ENCODE results near the gene SLF2. TPM values are rescaled to one million over a fixed set of nuclear protein-coding genes. Genes with fewer than 3 reads are reported as not detected.

SLF2 gene
- polyA plus RNA-seq, 2 donors = 5.1 to 9.4 TPM

DNA sequence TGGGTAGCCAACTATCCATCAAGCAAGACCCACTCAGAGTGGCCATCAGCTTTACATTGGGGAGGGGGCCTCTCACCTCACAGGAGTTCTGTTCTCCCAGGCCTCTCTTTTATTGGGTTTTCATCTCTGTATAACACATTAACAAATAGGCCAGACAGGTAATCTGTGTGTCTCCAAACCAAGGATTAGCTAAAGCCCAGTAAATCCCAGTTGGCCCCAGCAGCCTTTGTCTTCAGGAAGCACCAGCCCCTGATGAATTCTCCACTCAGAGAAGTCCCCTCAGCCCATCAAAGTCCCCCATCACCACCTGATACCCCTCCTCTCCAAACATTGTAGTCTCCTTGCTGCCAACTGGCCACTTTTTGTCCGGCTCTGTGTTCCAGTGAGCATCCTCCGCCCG is 16.9 kb upstream of the SLF2 start:
- H3K9me3 ChIP-seq (ENCODE audit: control insufficient read depth in 2 of 2, insufficient read depth in 1 of 2, low read depth in 1 of 2, low read length in 1 of 2) = no peaks in the 10 kb centered on the region
- 96% methylated on average over 3 of the region's 3 CpGs for WGBS, 2 donors
- no peak overlapping the region for H3K27ac ChIP-seq (ENCODE audit: low read depth in 2 of 2, low read length in 1 of 2)
- no peaks in the 10 kb centered on the region for H3K36me3 ChIP-seq (ENCODE audit: control insufficient read depth in 2 of 2, insufficient read depth in 2 of 2, low read length in 1 of 2)
- H3K27me3 ChIP-seq (ENCODE audit: control insufficient read depth in 1 of 2, insufficient read depth in 2 of 2, low read length in 2 of 2) = no peaks in the 10 kb centered on the region
- no peak overlapping the region for H3K4me3 ChIP-seq (ENCODE audit: low read depth in 1 of 2, low read length in 2 of 2)
- no peaks in the 10 kb centered on the region for H3K4me1 ChIP-seq (ENCODE audit: control insufficient read depth in 2 of 2, insufficient read depth in 2 of 2, low read length in 1 of 2)

DNA sequence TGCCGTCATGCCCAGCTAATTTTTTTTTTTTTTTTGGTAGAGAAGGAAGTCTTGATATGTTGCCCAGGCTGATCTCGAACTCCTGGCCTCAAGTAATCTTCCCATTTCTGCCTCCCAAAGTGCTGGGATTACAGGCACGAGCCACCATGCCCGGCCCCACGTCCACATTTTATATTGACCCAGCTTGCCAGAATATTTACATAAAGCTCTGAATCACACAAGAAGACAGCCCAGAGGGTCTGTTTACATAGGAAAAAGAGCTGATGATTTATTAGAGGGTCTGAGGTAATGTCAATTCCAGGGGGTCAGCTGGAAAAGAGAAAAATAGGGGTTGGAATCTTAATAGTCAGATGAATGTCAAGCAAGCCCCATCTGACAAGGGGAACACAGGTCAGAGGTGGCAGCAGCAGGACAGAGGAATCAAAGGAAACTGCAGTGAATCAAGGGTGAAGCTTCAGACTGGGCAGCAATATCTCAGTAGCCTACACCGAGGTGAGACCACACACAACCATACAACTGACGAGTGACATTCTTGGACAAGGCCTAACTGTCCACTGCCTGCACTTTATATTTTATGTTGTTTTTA is 15.8 kb upstream of the SLF2 start:
- no peaks in the 10 kb centered on the region for H3K4me1 ChIP-seq (ENCODE audit: control insufficient read depth in 2 of 2, insufficient read depth in 2 of 2, low read length in 1 of 2)
- WGBS, 2 donors = 62 to 66% methylated on average over 7 of the region's 7 CpGs
- no peaks in the 10 kb centered on the region for H3K9me3 ChIP-seq (ENCODE audit: control insufficient read depth in 2 of 2, insufficient read depth in 1 of 2, low read depth in 1 of 2, low read length in 1 of 2)
- no peak overlapping the region for H3K4me3 ChIP-seq (ENCODE audit: low read depth in 1 of 2, low read length in 2 of 2)
- no peaks in the 10 kb centered on the region for H3K36me3 ChIP-seq (ENCODE audit: control insufficient read depth in 2 of 2, insufficient read depth in 2 of 2, low read length in 1 of 2)
- no peak overlapping the region for H3K27ac ChIP-seq (ENCODE audit: low read depth in 2 of 2, low read length in 1 of 2)
- peaks cover 0 to 3% of the 10 kb centered on the region in 2 donors for H3K27me3 ChIP-seq (ENCODE audit: control insufficient read depth in 1 of 2, insufficient read depth in 2 of 2, low read length in 2 of 2)

DNA sequence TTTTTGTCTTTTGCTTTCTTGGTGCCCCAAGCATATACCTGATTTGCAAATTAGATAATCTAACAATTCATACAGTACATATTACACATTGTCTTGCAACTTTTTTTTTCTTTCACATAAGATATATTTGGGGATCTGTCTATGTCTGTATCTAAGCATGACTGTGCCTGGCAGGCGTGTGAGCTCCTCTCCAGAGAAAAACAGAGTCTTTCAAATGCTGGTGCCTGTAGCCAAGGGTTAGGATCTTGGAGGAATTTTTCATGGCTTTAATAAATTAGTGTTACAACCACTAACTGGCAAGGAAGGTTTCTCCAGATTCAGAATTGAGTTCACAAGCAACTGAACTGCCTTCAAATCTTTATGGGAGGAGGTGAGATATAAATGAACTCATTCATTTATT is 14.8 kb upstream of the SLF2 start:
- 3 to 51% methylated on average over 1 of the region's 1 CpG for WGBS, 2 donors
- H3K27me3 ChIP-seq (ENCODE audit: control insufficient read depth in 1 of 2, insufficient read depth in 2 of 2, low read length in 2 of 2) = peaks cover 0 to 3% of the 10 kb centered on the region in 2 donors
- H3K4me1 ChIP-seq (ENCODE audit: control insufficient read depth in 2 of 2, insufficient read depth in 2 of 2, low read length in 1 of 2) = no peaks in the 10 kb centered on the region
- H3K27ac ChIP-seq (ENCODE audit: low read depth in 2 of 2, low read length in 1 of 2) = no peak overlapping the region
- H3K36me3 ChIP-seq (ENCODE audit: control insufficient read depth in 2 of 2, insufficient read depth in 2 of 2, low read length in 1 of 2) = no peaks in the 10 kb centered on the region
- no peak overlapping the region for H3K4me3 ChIP-seq (ENCODE audit: low read depth in 1 of 2, low read length in 2 of 2)
- H3K9me3 ChIP-seq (ENCODE audit: control insufficient read depth in 2 of 2, insufficient read depth in 1 of 2, low read depth in 1 of 2, low read length in 1 of 2) = no peaks in the 10 kb centered on the region

DNA sequence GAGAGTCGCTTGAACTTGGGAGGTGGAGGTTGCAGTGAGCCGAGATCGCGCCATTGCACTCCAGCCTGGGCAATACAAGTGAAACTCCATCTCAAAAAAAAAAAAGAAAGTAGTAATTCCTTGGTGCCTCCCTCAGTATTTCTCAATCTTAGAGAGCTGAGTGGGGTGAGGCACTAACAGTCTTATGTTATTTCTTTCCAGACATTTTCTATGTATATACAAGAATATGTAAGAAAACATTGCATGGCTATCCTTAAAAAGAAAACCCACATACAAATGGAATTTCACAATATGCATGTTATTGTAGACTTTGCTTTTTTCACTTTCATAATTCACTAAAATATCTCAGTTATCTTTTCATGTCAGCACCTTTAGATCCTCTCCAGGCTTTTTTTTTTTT is 13.6 kb upstream of the SLF2 start:
- peaks cover 0 to 3% of the 10 kb centered on the region in 2 donors for H3K27me3 ChIP-seq (ENCODE audit: control insufficient read depth in 1 of 2, insufficient read depth in 2 of 2, low read length in 2 of 2)
- no peak overlapping the region for H3K4me3 ChIP-seq (ENCODE audit: low read depth in 1 of 2, low read length in 2 of 2)
- no peaks in the 10 kb centered on the region for H3K4me1 ChIP-seq (ENCODE audit: control insufficient read depth in 2 of 2, insufficient read depth in 2 of 2, low read length in 1 of 2)
- no peak overlapping the region for H3K27ac ChIP-seq (ENCODE audit: low read depth in 2 of 2, low read length in 1 of 2)
- no peaks in the 10 kb centered on the region for H3K9me3 ChIP-seq (ENCODE audit: control insufficient read depth in 2 of 2, insufficient read depth in 1 of 2, low read depth in 1 of 2, low read length in 1 of 2)
- 73 to 94% methylated on average over 4 of the region's 4 CpGs for WGBS, 2 donors
- H3K36me3 ChIP-seq (ENCODE audit: control insufficient read depth in 2 of 2, insufficient read depth in 2 of 2, low read length in 1 of 2) = no peaks in the 10 kb centered on the region

DNA sequence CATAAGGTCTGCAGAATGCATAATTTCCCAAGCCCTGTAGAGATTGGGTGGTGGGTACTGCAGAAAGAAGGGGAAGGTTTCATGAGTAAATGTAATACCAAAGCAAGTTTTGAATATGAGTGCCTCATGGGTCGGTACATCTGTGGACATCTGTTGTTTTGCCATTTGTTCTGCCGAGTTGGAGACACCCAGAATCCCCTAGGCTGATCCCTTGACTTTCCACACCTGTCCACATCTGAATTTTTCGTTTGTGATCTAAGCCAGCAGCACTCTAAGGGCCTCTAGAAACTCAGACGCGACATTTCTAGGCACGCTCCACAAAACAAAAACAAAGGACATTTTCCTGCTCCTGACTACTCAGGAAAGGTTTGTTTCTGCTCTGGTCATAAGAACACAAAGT is 11.7 kb upstream of the SLF2 start:
- Histone ChIP-seq H3K4me3 (ENCODE audit: low read depth in 1 of 2, low read length in 2 of 2) (no peak overlapping the region), H3K4me1 (ENCODE audit: control insufficient read depth in 2 of 2, insufficient read depth in 2 of 2, low read length in 1 of 2) (no peaks in the 10 kb centered on the region), H3K9me3 (ENCODE audit: control insufficient read depth in 2 of 2, insufficient read depth in 1 of 2, low read depth in 1 of 2, low read length in 1 of 2) (no peaks in the 10 kb centered on the region), H3K27me3 (ENCODE audit: control insufficient read depth in 1 of 2, insufficient read depth in 2 of 2, low read length in 2 of 2) (peaks cover 0 to 3% of the 10 kb centered on the region in 2 donors), H3K27ac (ENCODE audit: low read depth in 2 of 2, low read length in 1 of 2) (no peak overlapping the region), H3K36me3 (ENCODE audit: control insufficient read depth in 2 of 2, insufficient read depth in 2 of 2, low read length in 1 of 2) (no peaks in the 10 kb centered on the region)
- WGBS, 2 donors = 66 to 74% methylated on average over 6 of the region's 6 CpGs

DNA sequence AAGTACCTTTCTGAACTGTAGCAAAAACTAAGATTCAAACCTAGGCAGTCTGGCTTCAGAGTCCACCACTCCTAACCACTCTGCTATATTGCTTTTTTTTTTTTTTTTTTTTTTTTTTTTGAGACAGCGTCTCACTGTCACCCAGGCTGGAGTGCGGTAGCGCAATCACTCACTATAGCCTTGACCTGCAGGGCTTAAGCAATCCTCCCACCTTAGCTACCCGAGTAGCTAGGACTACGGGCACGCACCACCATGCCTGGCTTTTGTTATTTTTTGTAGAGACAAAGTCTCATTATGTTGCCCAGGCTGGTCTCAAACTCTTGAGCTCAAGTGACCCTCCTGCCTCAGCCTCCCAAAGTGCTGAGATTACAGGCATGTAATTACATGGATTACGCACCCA is 10.1 kb upstream of the SLF2 start:
- no peak overlapping the region for H3K27ac ChIP-seq (ENCODE audit: low read depth in 2 of 2, low read length in 1 of 2)
- no peaks in the 10 kb centered on the region for H3K4me1 ChIP-seq (ENCODE audit: control insufficient read depth in 2 of 2, insufficient read depth in 2 of 2, low read length in 1 of 2)
- no peak overlapping the region for H3K4me3 ChIP-seq (ENCODE audit: low read depth in 1 of 2, low read length in 2 of 2)
- no peaks in the 10 kb centered on the region for H3K9me3 ChIP-seq (ENCODE audit: control insufficient read depth in 2 of 2, insufficient read depth in 1 of 2, low read depth in 1 of 2, low read length in 1 of 2)
- no peaks in the 10 kb centered on the region for H3K36me3 ChIP-seq (ENCODE audit: control insufficient read depth in 2 of 2, insufficient read depth in 2 of 2, low read length in 1 of 2)
- H3K27me3 ChIP-seq (ENCODE audit: control insufficient read depth in 1 of 2, insufficient read depth in 2 of 2, low read length in 2 of 2) = peaks cover 0 to 3% of the 10 kb centered on the region in 2 donors
- WGBS, 2 donors = 86 to 87% methylated on average over 7 of the region's 7 CpGs

DNA sequence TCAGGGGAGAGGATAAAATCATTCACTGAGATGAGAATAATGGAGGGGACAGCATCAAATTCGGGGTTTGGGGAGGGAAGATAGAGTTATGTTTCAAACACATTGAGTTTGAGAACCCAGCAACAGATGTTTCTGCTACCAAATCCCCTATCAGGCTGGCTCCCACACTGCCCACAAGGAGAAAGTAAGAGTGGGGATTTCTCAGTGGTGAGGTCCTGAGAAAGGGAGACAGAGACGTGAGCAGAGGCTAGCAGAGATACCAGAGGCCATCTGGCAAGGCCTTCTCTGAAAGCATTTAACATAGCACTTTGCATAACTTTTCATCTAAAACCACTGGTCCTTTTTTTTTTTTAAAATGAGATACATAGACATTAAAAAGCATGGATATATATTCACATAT is 7.8 kb upstream of the SLF2 start:
- Histone ChIP-seq H3K4me1 (ENCODE audit: control insufficient read depth in 2 of 2, insufficient read depth in 2 of 2, low read length in 1 of 2) (no peaks in the 10 kb centered on the region), H3K9me3 (ENCODE audit: control insufficient read depth in 2 of 2, insufficient read depth in 1 of 2, low read depth in 1 of 2, low read length in 1 of 2) (no peaks in the 10 kb centered on the region), H3K27me3 (ENCODE audit: control insufficient read depth in 1 of 2, insufficient read depth in 2 of 2, low read length in 2 of 2) (peaks cover 0 to 3% of the 10 kb centered on the region in 2 donors), H3K4me3 (ENCODE audit: low read depth in 1 of 2, low read length in 2 of 2) (no peak overlapping the region), H3K27ac (ENCODE audit: low read depth in 2 of 2, low read length in 1 of 2) (no peak overlapping the region), H3K36me3 (ENCODE audit: control insufficient read depth in 2 of 2, insufficient read depth in 2 of 2, low read length in 1 of 2) (no peaks in the 10 kb centered on the region)
- 70 to 75% methylated on average over 2 of the region's 2 CpGs for WGBS, 2 donors

DNA sequence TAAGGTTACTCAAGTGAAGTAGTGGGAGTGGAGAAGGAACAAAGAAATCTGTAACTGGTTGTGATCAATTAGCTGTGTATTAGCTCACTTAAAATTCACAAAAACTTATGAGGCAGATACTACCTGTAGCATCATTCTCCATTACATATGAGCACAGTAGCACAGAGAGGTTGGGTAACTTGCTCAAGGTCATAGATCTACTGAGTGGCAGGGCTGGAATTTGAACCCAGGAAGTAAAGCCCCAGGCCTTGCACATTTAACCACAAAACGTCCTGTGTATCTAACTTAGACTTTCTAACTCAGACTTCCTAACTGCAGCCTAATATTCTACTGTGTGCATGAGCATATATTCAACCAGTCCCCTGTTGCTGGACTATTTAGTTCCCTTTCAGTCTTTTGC is 5.6 kb upstream of the SLF2 start:
- 39 to 43% methylated on average over 1 of the region's 1 CpG for WGBS, 2 donors
- H3K4me1 ChIP-seq (ENCODE audit: control insufficient read depth in 2 of 2, insufficient read depth in 2 of 2, low read length in 1 of 2) = no peaks in the 10 kb centered on the region
- no peaks in the 10 kb centered on the region for H3K9me3 ChIP-seq (ENCODE audit: control insufficient read depth in 2 of 2, insufficient read depth in 1 of 2, low read depth in 1 of 2, low read length in 1 of 2)
- H3K4me3 ChIP-seq (ENCODE audit: low read depth in 1 of 2, low read length in 2 of 2) = no peak overlapping the region
- H3K27ac ChIP-seq (ENCODE audit: low read depth in 2 of 2, low read length in 1 of 2) = no peak overlapping the region
- no peaks in the 10 kb centered on the region for H3K36me3 ChIP-seq (ENCODE audit: control insufficient read depth in 2 of 2, insufficient read depth in 2 of 2, low read length in 1 of 2)
- no peaks in the 10 kb centered on the region for H3K27me3 ChIP-seq (ENCODE audit: control insufficient read depth in 1 of 2, insufficient read depth in 2 of 2, low read length in 2 of 2)

DNA sequence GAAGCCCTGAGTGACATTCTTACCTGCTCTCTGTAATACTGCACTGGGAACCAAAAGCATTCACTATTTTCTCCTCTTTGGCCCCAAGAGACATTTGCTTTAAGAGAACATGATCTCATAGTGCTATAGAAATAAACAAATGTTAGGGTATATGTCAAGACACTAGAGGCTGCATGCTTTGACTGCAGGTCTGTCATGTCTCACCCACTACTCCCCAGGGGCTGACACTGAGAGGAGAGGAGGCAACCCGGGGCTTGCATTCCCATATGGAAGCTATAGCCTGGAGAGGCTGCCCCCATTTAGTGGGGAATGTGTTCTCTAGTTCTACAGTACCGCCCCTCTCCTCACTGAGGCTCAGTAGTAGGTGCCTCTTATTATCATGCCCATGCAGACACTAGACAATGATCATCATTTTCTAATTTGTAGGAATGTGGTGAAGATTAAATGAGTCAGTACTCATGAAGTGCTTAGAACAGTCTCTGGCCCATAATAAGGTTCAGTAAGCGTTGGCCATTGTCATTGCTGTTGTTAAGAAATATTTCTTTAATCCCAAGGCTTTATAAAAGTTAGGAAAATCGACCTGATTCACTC is 4.9 kb upstream of the SLF2 start:
- no peaks in the 10 kb centered on the region for H3K4me1 ChIP-seq (ENCODE audit: control insufficient read depth in 2 of 2, insufficient read depth in 2 of 2, low read length in 1 of 2)
- no peaks in the 10 kb centered on the region for H3K9me3 ChIP-seq (ENCODE audit: control insufficient read depth in 2 of 2, insufficient read depth in 1 of 2, low read depth in 1 of 2, low read length in 1 of 2)
- WGBS, 2 donors = 71 to 75% methylated on average over 4 of the region's 4 CpGs
- H3K36me3 ChIP-seq (ENCODE audit: control insufficient read depth in 2 of 2, insufficient read depth in 2 of 2, low read length in 1 of 2) = no peaks in the 10 kb centered on the region
- no peak overlapping the region for H3K27ac ChIP-seq (ENCODE audit: low read depth in 2 of 2, low read length in 1 of 2)
- H3K27me3 ChIP-seq (ENCODE audit: control insufficient read depth in 1 of 2, insufficient read depth in 2 of 2, low read length in 2 of 2) = no peaks in the 10 kb centered on the region
- H3K4me3 ChIP-seq (ENCODE audit: low read depth in 1 of 2, low read length in 2 of 2) = no peak overlapping the region

DNA sequence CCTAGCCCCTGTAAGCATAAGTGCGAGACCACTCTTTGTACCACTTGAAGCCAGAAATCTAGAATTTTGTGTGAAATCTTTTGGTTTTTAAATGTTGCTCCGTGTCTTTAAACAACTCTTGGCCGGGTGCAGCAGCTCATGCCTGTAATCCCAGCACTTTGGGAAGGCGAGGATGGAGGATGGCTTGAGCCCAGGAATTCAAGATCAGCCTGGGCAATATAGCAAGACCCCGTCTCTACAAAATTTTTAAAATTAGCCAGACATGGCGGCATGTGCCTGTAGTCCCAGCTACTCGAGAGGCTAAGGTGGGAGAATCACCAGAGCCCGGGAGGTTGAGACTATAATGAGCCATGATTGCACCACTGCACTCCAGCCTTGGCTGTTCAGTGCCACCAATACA is 4.4 kb upstream of the SLF2 start:
- no peak overlapping the region for H3K4me3 ChIP-seq (ENCODE audit: low read depth in 1 of 2, low read length in 2 of 2)
- H3K9me3 ChIP-seq (ENCODE audit: control insufficient read depth in 2 of 2, insufficient read depth in 1 of 2, low read depth in 1 of 2, low read length in 1 of 2) = no peaks in the 10 kb centered on the region
- H3K27me3 ChIP-seq (ENCODE audit: control insufficient read depth in 1 of 2, insufficient read depth in 2 of 2, low read length in 2 of 2) = no peaks in the 10 kb centered on the region
- H3K4me1 ChIP-seq (ENCODE audit: control insufficient read depth in 2 of 2, insufficient read depth in 2 of 2, low read length in 1 of 2) = no peaks in the 10 kb centered on the region
- H3K27ac ChIP-seq (ENCODE audit: low read depth in 2 of 2, low read length in 1 of 2) = no peak overlapping the region
- WGBS, 2 donors = 89 to 93% methylated on average over 8 of the region's 8 CpGs
- H3K36me3 ChIP-seq (ENCODE audit: control insufficient read depth in 2 of 2, insufficient read depth in 2 of 2, low read length in 1 of 2) = no peaks in the 10 kb centered on the region
